GM21447 (cell line): ENCODE measurements around the gene CERS1.

Experiments
- ATAC-seq: cut with Tn5 transposase; IDR thresholded peaks from one replicate; pipeline ENCODE4 v1.9.1; 2021; ENCODE audit not compliant: unreplicated experiment

The CERS1 gene

GRCh38 chr19:18899624-18900560 is 3.9 kb upstream of the CERS1 start:
- no peak for ATAC-seq

GRCh38 chr19:18898607-18899408 is 2.9 kb upstream of the CERS1 start:
- no peak for ATAC-seq

- ATAC-seq = no peak
These were observed 2.2 kb upstream of the CERS1 start for GRCh38 chr19:18898081-18898606.

- ATAC-seq = no peak
These were observed 1.4 kb upstream of the CERS1 start for GRCh38 chr19:18897094-18898029.

- ATAC-seq = no peak
These were observed 473 bp upstream of the CERS1 start for GRCh38 chr19:18896421-18896841.

GRCh38 chr19:18895038-18895823 is 727 bp downstream of the CERS1 start:
- ATAC-seq = no peak

- ATAC-seq = no peak
These were observed 1.5 kb downstream of the CERS1 start for GRCh38 chr19:18894254-18895037.

GRCh38 chr19:18893587-18894253 is 2.2 kb downstream of the CERS1 start:
- no peak for ATAC-seq

GRCh38 chr19:18889949-18890745 is 5.8 kb downstream of the CERS1 start:
- ATAC-seq = no peak

GRCh38 chr19:18886972-18887371 is 9.0 kb downstream of the CERS1 start:
- ATAC-seq = no peak

GRCh38 chr19:18883526-18884304 is 12.2 kb downstream of the CERS1 start:
- no peak for ATAC-seq

GRCh38 chr19:18881491-18881890 is 14.5 kb downstream of the CERS1 start:
- no peak for ATAC-seq

GRCh38 chr19:18879579-18880373 is 16.2 kb downstream of the CERS1 start:
- ATAC-seq = no peak

- ATAC-seq = no peak
These were observed 16.9 kb downstream of the CERS1 start for GRCh38 chr19:18878858-18879578.

GRCh38 chr19:18878058-18878797 is 17.7 kb downstream of the CERS1 start:
- no peak for ATAC-seq
